Lower leg skin (tissue), 3 donors: ENCODE data around the gene SPEM3.

Experiments
- CTCF ChIP-seq, 3 donors: fragments of 450-650 bp; IDR thresholded peaks; one replicate each; pipeline ENCODE4 v1.5.1; 2016; ENCODE audit warnings: antibody characterized with exemption in 3 of 3, mild to moderate bottlenecking in 3 of 3, moderate library complexity in 2 of 3
- POLR2A ChIP-seq, 2 donors: fragments of 450-650 bp; IDR thresholded peaks; one replicate each; pipeline ENCODE4 v1.6.1; 2016 to 2017; ENCODE audit warnings: antibody characterized with exemption in 2 of 2, mild to moderate bottlenecking in 1 of 2, moderate library complexity in 1 of 2

DNA sequence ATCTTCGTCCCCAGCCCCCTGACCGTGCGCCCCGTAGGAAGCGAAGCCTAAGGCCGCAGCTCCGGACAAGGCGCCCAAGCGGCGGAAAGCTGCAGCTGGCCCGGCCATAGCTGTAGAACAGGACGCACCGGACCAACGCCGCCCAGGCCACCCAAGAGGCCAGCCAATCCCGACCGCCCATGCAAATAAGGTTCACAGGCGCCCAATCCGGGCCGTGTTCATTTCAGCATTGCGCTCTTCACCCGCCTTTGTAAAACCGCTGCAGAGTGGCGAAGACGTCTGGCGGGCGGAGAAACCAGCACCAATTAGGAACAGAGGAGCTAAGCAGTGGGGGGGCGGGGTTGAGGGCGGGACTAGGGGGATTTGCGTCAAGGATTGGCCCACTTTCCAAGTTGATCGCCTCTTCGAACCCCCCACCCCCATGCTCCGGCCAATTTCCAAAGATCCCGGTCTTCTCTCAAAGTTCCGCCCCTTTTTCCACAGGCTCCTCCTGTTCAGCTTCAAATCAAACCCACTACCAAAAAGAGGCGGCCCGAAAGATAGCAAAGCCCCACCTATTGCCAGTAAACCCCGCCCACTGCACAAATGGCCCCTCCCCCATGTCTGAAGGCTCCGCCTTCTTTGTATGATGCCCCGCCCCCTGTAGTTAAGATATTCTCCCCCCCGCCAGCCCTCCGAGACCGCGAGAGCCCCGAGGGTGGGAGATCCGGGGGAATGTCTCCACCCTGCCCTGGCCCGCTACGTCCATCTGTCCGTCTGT is 24.5 kb upstream of the SPEM3 start, which contains the start of gene TMEM256:
- no peak for TF ChIP-seq CTCF (IDR thresholded peaks at IDR 0.05)
- TF ChIP-seq POLR2A (IDR thresholded peaks at IDR 0.05), result peak in 1 of 2 donors; percentile 60
